Coronary artery (tissue), 2 donors: ENCODE data around the gene DRD3.

ENCODE experiments used
- DNase-seq: peaks from one replicate; pipeline ENCODE4 v3.0.0-alpha.2; 2017; ENCODE audit warnings: low spot score
- H3K27ac ChIP-seq, 2 donors: fragments of 200-600 bp; sonication (generic); one replicate each; pipeline ENCODE4 v1.5.1; 2016 to 2019
- H3K4me3 ChIP-seq: fragments of 200-600 bp; sonication (generic); 2 replicates; pipeline ENCODE4 v1.5.1; 2016; ENCODE audit warnings: mild to moderate bottlenecking, moderate library complexity
- CTCF ChIP-seq: fragments of 200-600 bp; sonication (generic); IDR thresholded peaks from one replicate; pipeline ENCODE4 v1.5.1; 2019; ENCODE audit warnings: antibody characterized with exemption

The DRD3 gene

GRCh38 chr3:114112696-114113095 is 66.2 kb downstream of the DRD3 start:
- Histone ChIP-seq H3K27ac (no peak overlapping the region), H3K4me3 (no peak overlapping the region)
- no peak for TF ChIP-seq CTCF
- DNase-seq = no peak

DNA sequence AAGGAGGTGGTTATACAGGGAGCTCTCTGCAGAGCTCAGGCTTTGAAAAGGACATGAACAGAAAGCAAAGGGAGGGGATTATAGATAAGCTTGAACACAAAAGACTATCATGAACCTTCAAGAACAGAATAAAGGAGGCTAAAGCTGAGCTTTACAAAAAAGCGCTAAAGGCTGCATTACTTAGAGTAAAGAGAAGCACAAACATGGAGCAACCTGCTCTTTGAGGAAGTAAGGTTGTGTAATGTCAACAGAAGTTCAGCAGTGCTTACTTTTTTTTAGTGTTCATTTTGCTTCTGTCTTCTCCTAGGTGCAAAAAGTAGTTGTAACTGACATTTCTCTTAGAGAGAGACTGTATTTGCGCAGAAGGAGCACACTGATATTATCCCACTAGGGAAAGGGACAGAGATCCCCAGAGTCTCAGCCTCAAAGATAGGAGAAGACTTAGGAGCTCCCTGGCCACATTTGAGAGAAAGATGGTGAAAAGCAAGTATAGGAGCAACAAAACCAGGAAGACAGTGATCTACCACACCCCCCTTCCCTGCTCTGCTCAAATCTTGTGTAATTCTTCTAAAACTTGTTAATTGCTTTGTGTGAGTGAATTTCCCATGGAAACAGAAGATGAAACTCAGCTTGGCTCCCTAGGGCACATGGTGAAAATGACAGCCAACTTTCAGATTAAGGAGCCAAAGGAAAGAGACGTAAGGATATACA is 67.6 kb downstream of the DRD3 start:
- Histone ChIP-seq H3K27ac (no peak overlapping the region), H3K4me3 (no peak overlapping the region)
- DNase-seq = no peak
- no peak for TF ChIP-seq CTCF

DNA sequence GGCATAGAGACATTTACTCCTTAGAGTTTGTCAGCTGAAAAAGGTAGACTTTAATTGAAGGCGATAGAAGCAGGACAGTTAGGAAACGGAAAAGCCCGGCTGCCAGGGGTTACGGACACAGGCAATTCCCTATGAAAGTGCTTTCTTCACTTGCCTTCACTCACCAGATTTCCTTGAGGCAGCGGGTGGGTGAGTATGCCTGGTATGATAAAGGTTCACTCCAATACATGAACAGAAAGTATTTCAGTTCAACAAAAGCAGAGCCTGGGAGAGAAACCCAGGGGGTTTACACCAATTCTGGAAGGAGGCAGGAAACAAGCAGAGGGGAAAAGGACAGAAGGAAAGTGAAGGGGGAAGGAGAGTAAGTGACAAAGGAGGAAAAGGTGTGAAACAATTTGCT is 68.4 kb downstream of the DRD3 start:
- DNase-seq = no peak
- no peak for TF ChIP-seq CTCF
- H3K4me3 ChIP-seq = no peak overlapping the region
- H3K27ac ChIP-seq = no peak overlapping the region

DNA sequence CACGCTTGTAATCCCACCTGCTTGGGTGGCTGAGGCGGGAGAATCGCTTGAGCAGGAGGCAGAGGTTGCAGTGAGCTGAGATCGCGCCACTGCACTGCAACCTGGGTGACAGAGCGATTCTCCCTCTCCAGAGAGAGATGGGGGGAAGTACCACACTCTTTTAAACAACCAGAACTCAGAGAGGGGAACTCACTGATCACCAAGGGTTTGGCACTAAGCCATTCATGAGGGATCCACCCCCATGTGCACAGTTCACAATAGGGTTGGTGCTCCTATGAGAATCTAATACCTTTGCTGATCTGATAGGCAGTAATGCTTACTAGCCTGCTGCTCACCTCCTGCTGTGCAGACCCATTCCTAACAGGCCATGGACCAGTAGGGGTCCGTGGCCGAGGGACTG is 70.7 kb downstream of the DRD3 start:
- no peak for DNase-seq
- Histone ChIP-seq H3K4me3 (no peak overlapping the region), H3K27ac (no peak overlapping the region)
- no peak for TF ChIP-seq CTCF

- no peak overlapping the region for H3K4me3 ChIP-seq
- TF ChIP-seq CTCF = no peak
- no peak overlapping the region for H3K27ac ChIP-seq
- no peak for DNase-seq
These were observed 74.4 kb downstream of the DRD3 start for GRCh38 chr3:114104414-114104813.

DNA sequence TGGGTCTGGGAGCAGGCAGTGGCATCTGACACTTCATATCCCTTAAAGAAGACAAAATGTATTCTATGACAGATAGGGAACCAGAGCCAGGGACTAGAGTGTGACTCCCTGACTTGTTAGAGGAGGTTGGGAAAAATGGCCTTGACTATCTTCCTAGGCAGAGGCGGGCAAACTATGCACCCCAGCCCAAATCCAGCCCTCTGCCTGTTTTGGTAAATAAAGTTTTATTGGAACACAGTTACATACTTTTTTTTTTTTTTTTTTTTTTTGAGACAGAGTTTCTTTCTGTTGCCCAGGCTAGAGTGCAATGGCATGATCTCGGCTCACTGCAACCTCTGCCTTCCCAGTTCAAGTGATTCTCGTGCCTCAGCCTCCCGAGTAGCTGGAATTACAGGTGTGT is 75.0 kb downstream of the DRD3 start:
- no peak for TF ChIP-seq CTCF
- no peak for DNase-seq
- no peak overlapping the region for H3K4me3 ChIP-seq
- H3K27ac ChIP-seq = no peak overlapping the region

GRCh38 chr3:114103181-114103580 is 75.7 kb downstream of the DRD3 start:
- TF ChIP-seq CTCF = no peak
- Histone ChIP-seq H3K27ac (no peak overlapping the region), H3K4me3 (no peak overlapping the region)
- no peak for DNase-seq
